ENCODE measurements around the gene TMEM271. TPM values are rescaled to one million over a fixed set of nuclear protein-coding genes. Genes with fewer than 3 reads are reported as not detected.
A peak's percentile ranks its signal among the peaks of the same experiment; 100 is the strongest.

TMEM271 gene
- total RNA-seq, 1 donor from 2014 or later = not detected

GRCh38 chr4:578451-579443, 2.7 kb upstream of the TMEM271 start:
- intact Hi-C loops (cut with DNase I) = no loop called here
- no peak overlapping the region for H3K27ac ChIP-seq
- no peak overlapping the region for H3K4me3 ChIP-seq
- no peaks in the 10 kb centered on the region for H3K36me3 ChIP-seq
- DNase-seq (no peak), ATAC-seq (no peak)
- H3K4me1 ChIP-seq = no peaks in the 10 kb centered on the region
- H3K27me3 ChIP-seq (ENCODE audit: low read depth) = peaks cover 55% of the 10 kb centered on the region
- peaks cover 3% of the 10 kb centered on the region for H3K9me3 ChIP-seq
- TF ChIP-seq CTCF (IDR thresholded peaks at IDR 0.05) = no peak

- Histone ChIP-seq H3K36me3 (no peaks in the 10 kb centered on the region), H3K27ac (no peak overlapping the region), H3K4me1 (no peaks in the 10 kb centered on the region), H3K9me3 (no peaks in the 10 kb centered on the region), H3K27me3 (ENCODE audit: low read depth) (peaks cover 61% of the 10 kb centered on the region), H3K4me3 (no peak overlapping the region)
- ATAC-seq (no peak), DNase-seq (no peak)
- TF ChIP-seq CTCF (IDR thresholded peaks at IDR 0.05) = no peak
- intact Hi-C loops (cut with DNase I) = no loop called here
These were observed 1.7 kb upstream of the TMEM271 start for GRCh38 chr4:577499-578450.

- TF ChIP-seq CTCF (IDR thresholded peaks at IDR 0.05) = no peak
- intact Hi-C loops (cut with DNase I) = no loop called here
- no peak overlapping the region for H3K4me3 ChIP-seq
- peaks cover 67% of the 10 kb centered on the region for H3K27me3 ChIP-seq (ENCODE audit: low read depth)
- no peak for ATAC-seq
- H3K27ac ChIP-seq = no peak overlapping the region
- no peaks in the 10 kb centered on the region for H3K9me3 ChIP-seq
- H3K36me3 ChIP-seq = no peaks in the 10 kb centered on the region
- no peak for DNase-seq
- no peaks in the 10 kb centered on the region for H3K4me1 ChIP-seq
These were observed 950 bp upstream of the TMEM271 start for GRCh38 chr4:576991-577498.

- Histone ChIP-seq H3K9me3 (no peaks in the 10 kb centered on the region), H3K36me3 (no peaks in the 10 kb centered on the region), H3K4me3 (no peak overlapping the region), H3K4me1 (no peaks in the 10 kb centered on the region), H3K27ac (no peak overlapping the region), H3K27me3 (ENCODE audit: low read depth) (peaks cover 68% of the 10 kb centered on the region)
- ATAC-seq = peak; percentile 31 to 62
- intact Hi-C loops (cut with DNase I) = no loop called here
- TF ChIP-seq CTCF (IDR thresholded peaks at IDR 0.05) = no peak
- no peak for DNase-seq
These were observed 584 bp downstream of the TMEM271 start for GRCh38 chr4:575281-576141.

Data from lower lobe of right lung (tissue), 2 donors.